ENCODE data around the gene BIN1.

GRCh38 chr2:127086990-127087790 lies 19.8 kb downstream of the BIN1 start:
- no peak for TF ChIP-seq TAF1 (IDR thresholded peaks at IDR 0.05; ENCODE audit: borderline replicate concordance, insufficient read depth, low read length)
- TF ChIP-seq, protein P1, sequence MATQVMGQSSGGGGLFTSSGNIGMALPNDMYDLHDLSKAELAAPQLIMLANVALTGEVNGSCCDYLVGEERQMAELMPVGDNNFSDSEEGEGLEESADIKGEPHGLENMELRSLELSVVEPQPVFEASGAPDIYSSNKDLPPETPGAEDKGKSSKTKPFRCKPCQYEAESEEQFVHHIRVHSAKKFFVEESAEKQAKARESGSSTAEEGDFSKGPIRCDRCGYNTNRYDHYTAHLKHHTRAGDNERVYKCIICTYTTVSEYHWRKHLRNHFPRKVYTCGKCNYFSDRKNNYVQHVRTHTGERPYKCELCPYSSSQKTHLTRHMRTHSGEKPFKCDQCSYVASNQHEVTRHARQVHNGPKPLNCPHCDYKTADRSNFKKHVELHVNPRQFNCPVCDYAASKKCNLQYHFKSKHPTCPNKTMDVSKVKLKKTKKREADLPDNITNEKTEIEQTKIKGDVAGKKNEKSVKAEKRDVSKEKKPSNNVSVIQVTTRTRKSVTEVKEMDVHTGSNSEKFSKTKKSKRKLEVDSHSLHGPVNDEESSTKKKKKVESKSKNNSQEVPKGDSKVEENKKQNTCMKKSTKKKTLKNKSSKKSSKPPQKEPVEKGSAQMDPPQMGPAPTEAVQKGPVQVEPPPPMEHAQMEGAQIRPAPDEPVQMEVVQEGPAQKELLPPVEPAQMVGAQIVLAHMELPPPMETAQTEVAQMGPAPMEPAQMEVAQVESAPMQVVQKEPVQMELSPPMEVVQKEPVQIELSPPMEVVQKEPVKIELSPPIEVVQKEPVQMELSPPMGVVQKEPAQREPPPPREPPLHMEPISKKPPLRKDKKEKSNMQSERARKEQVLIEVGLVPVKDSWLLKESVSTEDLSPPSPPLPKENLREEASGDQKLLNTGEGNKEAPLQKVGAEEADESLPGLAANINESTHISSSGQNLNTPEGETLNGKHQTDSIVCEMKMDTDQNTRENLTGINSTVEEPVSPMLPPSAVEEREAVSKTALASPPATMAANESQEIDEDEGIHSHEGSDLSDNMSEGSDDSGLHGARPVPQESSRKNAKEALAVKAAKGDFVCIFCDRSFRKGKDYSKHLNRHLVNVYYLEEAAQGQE (IDR thresholded peaks at IDR 0.05; ENCODE audit: insufficient read depth in 1 of 2, low read depth in 2 of 2, low read length in 2 of 2): no peak

Data from PFSK-1 (cell line).